ENCODE data around the gene KDM4B.

- no peak for TF ChIP-seq CTCF (IDR thresholded peaks at IDR 0.05)
- TF ChIP-seq EZH2 (IDR thresholded peaks at IDR 0.05; ENCODE audit: borderline replicate concordance, insufficient read depth, low read depth, low read length, poor library complexity, severe bottlenecking): no peak
These were observed 99.5 kb downstream of the KDM4B start for GRCh38 chr19:5068233-5069072.

Data from B cell (primary cell).